Muscle layer of duodenum (tissue), 2 donors: ENCODE results near the gene SH2B3.

Experiments
- H3K27ac ChIP-seq: one replicate; pipeline ENCODE4 v1.7.0; 2013; ENCODE audit warnings: mild to moderate bottlenecking, low read length
- H3K27me3 ChIP-seq: one replicate; pipeline ENCODE4 v1.7.0; 2013; ENCODE audit warnings: low read depth, mild to moderate bottlenecking, control low read depth, low read length
- H3K36me3 ChIP-seq, 2 donors: one replicate each; pipeline ENCODE4 v1.7.0; 2013; ENCODE audit warnings: low read length in 2 of 2, control low read depth in 1 of 2, mild to moderate bottlenecking in 1 of 2; ENCODE audit not compliant: insufficient read depth in 2 of 2, control insufficient read depth in 1 of 2
- H3K4me1 ChIP-seq, 2 donors: one replicate each; pipeline ENCODE4 v1.7.0; 2013; ENCODE audit warnings: low read length in 2 of 2, mild to moderate bottlenecking in 2 of 2, control low read depth in 1 of 2, moderate library complexity in 1 of 2; ENCODE audit not compliant: insufficient read depth in 2 of 2, control insufficient read depth in 1 of 2
- H3K4me3 ChIP-seq, 2 donors: one replicate each; pipeline ENCODE4 v1.7.0; 2013; ENCODE audit warnings: low read length in 2 of 2, low read depth in 1 of 2, mild to moderate bottlenecking in 1 of 2
- H3K9me3 ChIP-seq, 2 donors: one replicate each; pipeline ENCODE4 v1.7.0; 2013; ENCODE audit warnings: low read length in 2 of 2, control low read depth in 1 of 2, mild to moderate bottlenecking in 1 of 2; ENCODE audit not compliant: control insufficient read depth in 1 of 2
- donor health status: healthy.

Gene SH2B3

GRCh38 chr12:111434049-111434448 lies 28.3 kb downstream of the SH2B3 start:
- Histone ChIP-seq H3K27me3 (no peaks in the 10 kb centered on the region), H3K27ac (peak overlapping the region; percentile 56), H3K9me3 (no peaks in the 10 kb centered on the region), H3K4me3 (peak overlapping the region; percentile 9 to 16), H3K36me3 (no peaks in the 10 kb centered on the region), H3K4me1 (peaks cover 22 to 92% of the 10 kb centered on the region in 2 donors)

GRCh38 chr12:111434680-111435338 lies 29.1 kb downstream of the SH2B3 start:
- no peaks in the 10 kb centered on the region for H3K9me3 ChIP-seq
- H3K36me3 ChIP-seq: no peaks in the 10 kb centered on the region
- peak overlapping the region; percentile 9 to 16 for H3K4me3 ChIP-seq
- no peaks in the 10 kb centered on the region for H3K27me3 ChIP-seq
- H3K4me1 ChIP-seq: peaks cover 22 to 90% of the 10 kb centered on the region in 2 donors
- H3K27ac ChIP-seq: peak overlapping the region; percentile 56

GRCh38 chr12:111435661-111436201 lies 30.0 kb downstream of the SH2B3 start:
- H3K27me3 ChIP-seq: no peaks in the 10 kb centered on the region
- no peak overlapping the region for H3K27ac ChIP-seq
- H3K9me3 ChIP-seq: no peaks in the 10 kb centered on the region
- peaks cover 18 to 88% of the 10 kb centered on the region in 2 donors for H3K4me1 ChIP-seq
- H3K36me3 ChIP-seq: peaks cover 0 to 3% of the 10 kb centered on the region in 2 donors
- no peak overlapping the region for H3K4me3 ChIP-seq

- Histone ChIP-seq H3K4me3 (no peak overlapping the region), H3K27me3 (no peaks in the 10 kb centered on the region), H3K4me1 (peaks cover 18 to 85% of the 10 kb centered on the region in 2 donors), H3K27ac (no peak overlapping the region), H3K9me3 (no peaks in the 10 kb centered on the region), H3K36me3 (peaks cover 0 to 3% of the 10 kb centered on the region in 2 donors)
These were observed 30.5 kb downstream of the SH2B3 start for GRCh38 chr12:111436266-111436665.

GRCh38 chr12:111436811-111437210 lies 31.1 kb downstream of the SH2B3 start:
- H3K4me1 ChIP-seq: peaks cover 16 to 80% of the 10 kb centered on the region in 2 donors
- no peak overlapping the region for H3K4me3 ChIP-seq
- no peaks in the 10 kb centered on the region for H3K27me3 ChIP-seq
- H3K36me3 ChIP-seq: peaks cover 0 to 3% of the 10 kb centered on the region in 2 donors
- H3K9me3 ChIP-seq: no peaks in the 10 kb centered on the region
- H3K27ac ChIP-seq: no peak overlapping the region

GRCh38 chr12:111437816-111438454 lies 32.2 kb downstream of the SH2B3 start:
- H3K27me3 ChIP-seq: no peaks in the 10 kb centered on the region
- H3K4me3 ChIP-seq: no peak overlapping the region
- H3K27ac ChIP-seq: no peak overlapping the region
- H3K4me1 ChIP-seq: peaks cover 7 to 79% of the 10 kb centered on the region in 2 donors
- H3K9me3 ChIP-seq: no peaks in the 10 kb centered on the region
- peaks cover 10 to 11% of the 10 kb centered on the region in 2 donors for H3K36me3 ChIP-seq

- no peak overlapping the region for H3K27ac ChIP-seq
- peaks cover 13 to 15% of the 10 kb centered on the region in 2 donors for H3K36me3 ChIP-seq
- H3K9me3 ChIP-seq: no peaks in the 10 kb centered on the region
- H3K4me1 ChIP-seq: peaks cover 7 to 75% of the 10 kb centered on the region in 2 donors
- H3K4me3 ChIP-seq: no peak overlapping the region
- no peaks in the 10 kb centered on the region for H3K27me3 ChIP-seq
These were observed 32.8 kb downstream of the SH2B3 start for GRCh38 chr12:111438481-111438880.

- Histone ChIP-seq H3K4me1 (peaks cover 13 to 70% of the 10 kb centered on the region in 2 donors), H3K36me3 (peaks cover 16 to 17% of the 10 kb centered on the region in 2 donors), H3K4me3 (no peak overlapping the region), H3K9me3 (no peaks in the 10 kb centered on the region), H3K27ac (no peak overlapping the region), H3K27me3 (no peaks in the 10 kb centered on the region)
These were observed 34.0 kb downstream of the SH2B3 start for GRCh38 chr12:111439657-111440151.

GRCh38 chr12:111440152-111440551 lies 34.4 kb downstream of the SH2B3 start:
- Histone ChIP-seq H3K4me1 (peaks cover 12 to 70% of the 10 kb centered on the region in 2 donors), H3K27ac (no peak overlapping the region), H3K36me3 (peaks cover 16 to 17% of the 10 kb centered on the region in 2 donors)

GRCh38 chr12:111440631-111441030 lies 34.9 kb downstream of the SH2B3 start:
- no peaks in the 10 kb centered on the region for H3K9me3 ChIP-seq
- no peak overlapping the region for H3K4me3 ChIP-seq
- no peaks in the 10 kb centered on the region for H3K27me3 ChIP-seq
- H3K4me1 ChIP-seq: peaks cover 17 to 70% of the 10 kb centered on the region in 2 donors
- H3K27ac ChIP-seq: no peak overlapping the region
- H3K36me3 ChIP-seq: peaks cover 17 to 19% of the 10 kb centered on the region in 2 donors

More at GRCh38 chr12:111440152-111440551, 34.4 kb downstream of the SH2B3 start:
- Histone ChIP-seq H3K27me3 (no peaks in the 10 kb centered on the region), H3K4me3 (no peak overlapping the region), H3K9me3 (no peaks in the 10 kb centered on the region)

GRCh38 chr12:111441107-111441928 lies 35.6 kb downstream of the SH2B3 start:
- no peak overlapping the region for H3K27ac ChIP-seq
- H3K9me3 ChIP-seq: no peaks in the 10 kb centered on the region
- H3K36me3 ChIP-seq: peaks cover 19 to 24% of the 10 kb centered on the region in 2 donors
- H3K4me1 ChIP-seq: peaks cover 24 to 70% of the 10 kb centered on the region in 2 donors
- no peaks in the 10 kb centered on the region for H3K27me3 ChIP-seq
- H3K4me3 ChIP-seq: no peak overlapping the region
